Smooth muscle cell (in vitro differentiated cells): Measurements from ENCODE around the gene CDC25A. TPM values are rescaled to one million over a fixed set of nuclear protein-coding genes. Genes with fewer than 3 reads are reported as not detected.

Experiments
- DNase-seq: peaks from one replicate; lab custom pipeline; 2025; ENCODE audit not compliant: unreplicated experiment; lab: John Stamatoyannopoulos, UW
- H2AFZ ChIP-seq: fragments of 200-600 bp; sonication (generic); 2 replicates; pipeline ENCODE4 v1.6.0; 2016; ENCODE audit warnings: antibody characterized with exemption, low read depth, mild to moderate bottlenecking
- H3F3A ChIP-seq: fragments of 200-600 bp; sonication (generic); 2 replicates; pipeline ENCODE4 v1.6.0; 2017; ENCODE audit warnings: antibody characterized with exemption, low read depth
- H3K27ac ChIP-seq: fragments of 200-600 bp; sonication (generic); 2 replicates; pipeline ENCODE4 v1.5.1; 2016; ENCODE audit warnings: low read depth, mild to moderate bottlenecking
- H3K27me3 ChIP-seq: fragments of 200-600 bp; sonication (generic); 2 replicates; pipeline ENCODE4 v1.6.1; 2016; ENCODE audit warnings: low read depth, mild to moderate bottlenecking
- H3K36me3 ChIP-seq: fragments of 200-600 bp; sonication (generic); 2 replicates; pipeline ENCODE4 v1.5.1; 2016; ENCODE audit warnings: low read depth
- H3K4me1 ChIP-seq: fragments of 200-600 bp; sonication (generic); 2 replicates; pipeline ENCODE4 v1.5.1; 2016; ENCODE audit warnings: low read depth
- H3K4me2 ChIP-seq: fragments of 200-600 bp; sonication (generic); 2 replicates; pipeline ENCODE4 v1.6.0; 2016; ENCODE audit warnings: mild to moderate bottlenecking
- H3K4me3 ChIP-seq: fragments of 200-600 bp; sonication (generic); 2 replicates; pipeline ENCODE4 v1.5.1; 2016; ENCODE audit warnings: mild to moderate bottlenecking
- H3K79me2 ChIP-seq: fragments of 200-600 bp; sonication (generic); 2 replicates; pipeline ENCODE4 v1.6.0; 2016; ENCODE audit warnings: low read depth, mild to moderate bottlenecking
- H3K9ac ChIP-seq: fragments of 200-600 bp; sonication (generic); 2 replicates; pipeline ENCODE4 v1.6.0; 2016; ENCODE audit warnings: low read depth
- H3K9me3 ChIP-seq: fragments of 200-600 bp; sonication (generic); replicated peaks from 2 replicates; pipeline ENCODE4 v1.5.1; 2016; ENCODE audit warnings: low read depth
- H4K20me1 ChIP-seq: fragments of 200-600 bp; sonication (generic); 2 replicates; pipeline ENCODE4 v1.6.0; 2016; ENCODE audit warnings: low read depth
- WGBS: methylation state at CpG from one replicate; pipeline ENCODE4 v1.1.7; 2016; ENCODE audit warnings: low lambda C conversion rate; 5-methylcytosine and 5-hydroxymethylcytosine counted together
- polyA plus RNA-seq: library from polyadenylated mRNA; unstranded; fragments of >200 nt; fragmentation: Nextera tagmentation; extraction: Ambion mirVana; gene quantifications from 2 replicates; pipeline ENCODE4 v1.2.1, GENCODE V29; 2016
- total RNA-seq: library from RNA; depleted of rRNA; stranded (reverse); fragments of >200 nt; gene quantifications from 2 replicates; pipeline ENCODE4 v1.2.3, GENCODE V29; 2014
- TF ChIP-seq, protein P1 (sequence below): fragments of 200-600 bp; sonication (generic); IDR thresholded peaks from 2 replicates; pipeline ENCODE4 v1.5.1; 2017; ENCODE audit warnings: borderline replicate concordance, mild to moderate bottlenecking, antibody characterized with exemption; ENCODE audit not compliant: insufficient read depth, poor library complexity, severe bottlenecking

Gene CDC25A
- total and polyA plus RNA-seq, 2 experiments from 2014 or later = 2.5 to 4.2 TPM

DNA sequence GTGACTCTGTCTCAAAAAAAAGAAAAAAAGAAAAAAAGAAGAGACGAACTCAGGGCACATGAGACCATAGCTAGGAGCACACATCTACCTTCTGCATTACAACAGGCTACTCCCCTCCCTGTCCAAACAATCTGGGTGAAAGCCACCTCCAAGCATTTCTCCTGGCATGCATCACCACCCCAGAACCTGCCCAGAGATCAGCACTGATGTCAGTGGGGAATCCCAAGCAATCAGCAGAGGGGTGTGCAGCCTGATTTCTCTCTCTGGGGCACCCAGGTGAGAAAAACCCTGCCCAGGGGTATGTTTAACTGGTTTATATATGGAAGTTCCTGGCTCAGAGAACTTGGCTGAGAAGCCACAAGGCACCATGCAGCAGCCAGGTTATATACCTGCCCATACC is 59.4 kb downstream of the CDC25A start:
- Histone ChIP-seq H3K4me3 (no peak overlapping the region), H3K36me3 (no peaks in the 10 kb centered on the region), H3K27me3 (no peaks in the 10 kb centered on the region), H4K20me1 (no peaks in the 10 kb centered on the region), H3K9me3 (no peaks in the 10 kb centered on the region), H3K4me1 (peaks cover 10% of the 10 kb centered on the region), H3F3A (peaks cover 14% of the 10 kb centered on the region), H2AFZ (no peak overlapping the region), H3K9ac (no peak overlapping the region), H3K4me2 (no peak overlapping the region), H3K79me2 (no peaks in the 10 kb centered on the region), H3K27ac (no peak overlapping the region)
- WGBS = 100% methylated on average over 1 of the region's 1 CpG
- TF ChIP-seq, protein P1, sequence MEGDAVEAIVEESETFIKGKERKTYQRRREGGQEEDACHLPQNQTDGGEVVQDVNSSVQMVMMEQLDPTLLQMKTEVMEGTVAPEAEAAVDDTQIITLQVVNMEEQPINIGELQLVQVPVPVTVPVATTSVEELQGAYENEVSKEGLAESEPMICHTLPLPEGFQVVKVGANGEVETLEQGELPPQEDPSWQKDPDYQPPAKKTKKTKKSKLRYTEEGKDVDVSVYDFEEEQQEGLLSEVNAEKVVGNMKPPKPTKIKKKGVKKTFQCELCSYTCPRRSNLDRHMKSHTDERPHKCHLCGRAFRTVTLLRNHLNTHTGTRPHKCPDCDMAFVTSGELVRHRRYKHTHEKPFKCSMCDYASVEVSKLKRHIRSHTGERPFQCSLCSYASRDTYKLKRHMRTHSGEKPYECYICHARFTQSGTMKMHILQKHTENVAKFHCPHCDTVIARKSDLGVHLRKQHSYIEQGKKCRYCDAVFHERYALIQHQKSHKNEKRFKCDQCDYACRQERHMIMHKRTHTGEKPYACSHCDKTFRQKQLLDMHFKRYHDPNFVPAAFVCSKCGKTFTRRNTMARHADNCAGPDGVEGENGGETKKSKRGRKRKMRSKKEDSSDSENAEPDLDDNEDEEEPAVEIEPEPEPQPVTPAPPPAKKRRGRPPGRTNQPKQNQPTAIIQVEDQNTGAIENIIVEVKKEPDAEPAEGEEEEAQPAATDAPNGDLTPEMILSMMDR = no peak
- DNase-seq = no peak

DNA sequence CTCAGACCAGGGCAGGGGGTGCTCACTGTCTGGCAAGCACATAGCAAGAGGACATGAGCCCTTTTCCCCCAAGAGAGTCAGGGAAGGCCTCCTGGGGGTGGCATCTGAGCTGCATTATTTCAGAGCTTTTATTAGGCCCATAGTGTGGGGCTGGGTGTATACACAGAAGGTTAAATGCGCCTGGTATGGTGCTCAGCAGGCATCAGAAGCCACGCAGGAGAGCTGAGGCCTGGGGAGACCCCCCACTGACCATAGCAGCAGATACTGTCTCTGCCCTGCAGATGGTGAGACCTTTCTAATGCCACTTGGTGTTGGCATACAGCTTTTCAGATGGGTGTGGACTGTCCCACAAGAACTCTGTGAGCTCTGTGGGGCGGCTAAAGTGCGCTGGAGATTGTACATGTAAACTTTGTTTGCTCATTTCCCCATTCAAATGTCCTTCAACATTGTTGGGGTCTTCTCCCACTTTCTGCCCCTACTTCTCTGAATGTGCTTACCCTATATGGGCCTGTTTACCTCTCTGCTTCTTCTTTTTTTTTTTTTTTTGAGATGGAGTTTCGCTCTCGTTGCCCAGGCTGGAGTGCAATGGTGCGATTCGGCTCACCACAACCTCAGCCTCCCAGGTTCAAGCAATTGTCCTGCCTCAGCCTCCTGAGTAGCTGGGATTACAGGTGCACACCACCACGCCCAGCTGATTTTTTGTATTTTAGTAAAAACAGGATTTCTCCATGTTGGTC is 62.2 kb downstream of the CDC25A start:
- Histone ChIP-seq H3K27me3 (no peaks in the 10 kb centered on the region), H3K4me1 (peaks cover 10% of the 10 kb centered on the region), H2AFZ (no peak overlapping the region), H3K4me2 (no peak overlapping the region), H3K79me2 (no peaks in the 10 kb centered on the region), H3K36me3 (no peaks in the 10 kb centered on the region), H3F3A (peaks cover 6% of the 10 kb centered on the region), H3K27ac (no peak overlapping the region), H3K9ac (no peak overlapping the region), H3K4me3 (no peak overlapping the region), H3K9me3 (no peaks in the 10 kb centered on the region), H4K20me1 (no peaks in the 10 kb centered on the region)
- 95% methylated on average over 9 of the region's 9 CpGs for WGBS
- TF ChIP-seq, protein P1 = no peak
- DNase-seq = no peak

DNA sequence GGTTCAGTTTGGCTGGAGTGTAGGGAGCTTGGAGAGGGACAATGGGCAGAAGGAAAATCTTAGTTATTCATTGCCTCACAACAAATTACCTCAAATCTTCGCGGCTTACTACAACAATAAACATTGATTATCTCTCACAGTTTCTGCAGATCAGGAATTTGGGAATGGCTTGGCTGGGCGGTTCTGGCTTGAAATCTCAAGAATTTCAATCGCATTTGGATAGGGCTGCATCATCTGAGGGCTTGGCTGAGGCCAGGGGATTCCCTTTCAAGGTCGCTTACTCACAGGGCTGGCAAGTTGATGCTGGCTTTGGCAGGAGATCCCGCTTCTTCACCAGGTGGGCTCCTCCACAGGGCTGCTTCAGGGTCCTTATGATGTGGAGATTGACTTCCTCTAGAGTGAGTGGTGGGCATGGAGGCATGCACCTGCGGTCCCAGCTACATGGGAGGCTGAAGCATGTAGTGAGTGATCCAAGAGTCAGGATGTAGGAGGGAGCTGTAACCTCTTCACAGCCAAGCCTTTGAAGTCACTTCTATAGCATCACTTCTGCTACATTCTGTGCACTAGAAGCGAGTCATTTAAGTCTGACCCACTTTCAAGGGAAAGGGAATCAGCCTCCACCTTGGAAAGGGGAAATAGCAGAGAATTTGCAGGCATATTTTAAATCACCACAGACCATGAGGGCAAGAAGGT is 63.1 kb downstream of the CDC25A start:
- peaks cover 1% of the 10 kb centered on the region for H3K4me1 ChIP-seq
- H2AFZ ChIP-seq = no peak overlapping the region
- DNase-seq = no peak
- no peaks in the 10 kb centered on the region for H3K27me3 ChIP-seq
- TF ChIP-seq, protein P1 = no peak
- H3K4me3 ChIP-seq = no peak overlapping the region
- H3K36me3 ChIP-seq = no peaks in the 10 kb centered on the region
- peaks cover under 1% of the 10 kb centered on the region for H3F3A ChIP-seq
- WGBS = 55% methylated on average over 8 of the region's 8 CpGs
- no peak overlapping the region for H3K9ac ChIP-seq
- H3K9me3 ChIP-seq = no peaks in the 10 kb centered on the region
- no peaks in the 10 kb centered on the region for H4K20me1 ChIP-seq
- no peak overlapping the region for H3K27ac ChIP-seq
- H3K79me2 ChIP-seq = no peaks in the 10 kb centered on the region
- no peak overlapping the region for H3K4me2 ChIP-seq
